GM12891 (cell line): ENCODE results near the gene RNF146.

ENCODE experiments used
- PAX5 ChIP-seq: IDR thresholded peaks from 2 replicates; pipeline ENCODE4 v1.6.1; 2011; ENCODE audit warnings: low read length, moderate library complexity, mild to moderate bottlenecking; ENCODE audit not compliant: insufficient read depth, severe bottlenecking
- POLR2A ChIP-seq: IDR thresholded peaks from 2 replicates; pipeline ENCODE4 v1.6.1; 2011; ENCODE audit warnings: low read depth, low read length, control low read depth
- POLR2AphosphoS5 ChIP-seq: IDR thresholded peaks from 2 replicates; pipeline ENCODE4 v1.6.1; 2011; ENCODE audit warnings: low read depth, low read length, control low read depth
- POU2F2 ChIP-seq: IDR thresholded peaks from 2 replicates; pipeline ENCODE4 v1.6.1; 2011; ENCODE audit warnings: low read depth, mild to moderate bottlenecking, control low read depth, low read length, moderate library complexity
- SPI1 ChIP-seq: IDR thresholded peaks from 2 replicates; pipeline ENCODE4 v1.6.1; 2011; ENCODE audit warnings: low read depth, low read length, control low read depth
- TAF1 ChIP-seq: IDR thresholded peaks from 2 replicates; pipeline ENCODE4 v1.6.1; 2011; ENCODE audit warnings: low read depth, low read length, control low read depth

GRCh38 chr6:127247114-127248096, 19.3 kb upstream of the RNF146 start:
- TF ChIP-seq POLR2A: no peak
- TF ChIP-seq POLR2AphosphoS5: no peak
- no peak for TF ChIP-seq PAX5
- TF ChIP-seq TAF1: no peak
- no peak for TF ChIP-seq SPI1
- no peak for TF ChIP-seq POU2F2
